Thymus (tissue), 11 donors: ENCODE data around the gene ZBED4. TPM values are rescaled to one million over a fixed set of nuclear protein-coding genes. Genes with fewer than 3 reads are reported as not detected.

Source experiments
- DNase-seq, 9 donors: peaks; one replicate each; pipeline ENCODE4 v3.0.0-alpha.2; 2013; ENCODE audit warnings: low spot score in 9 of 9, low read depth in 6 of 9, missing footprints in 1 of 9
- H3K27ac ChIP-seq, 2 donors: one replicate each; pipeline ENCODE4 v1.5.1; 2013; ENCODE audit warnings: control low read depth in 1 of 2, low read depth in 1 of 2, low read length in 1 of 2, mild to moderate bottlenecking in 1 of 2, moderate library complexity in 1 of 2
- H3K27me3 ChIP-seq, 2 donors: one replicate each; pipeline ENCODE4 v1.5.1; 2013; ENCODE audit warnings: low read length in 1 of 2; ENCODE audit not compliant: control insufficient read depth in 2 of 2, insufficient read depth in 1 of 2
- H3K36me3 ChIP-seq, 2 donors: one replicate each; pipeline ENCODE4 v1.5.1; 2013; ENCODE audit warnings: low read length in 1 of 2, mild to moderate bottlenecking in 1 of 2, moderate library complexity in 1 of 2; ENCODE audit not compliant: control insufficient read depth in 2 of 2, insufficient read depth in 2 of 2
- H3K4me1 ChIP-seq, 2 donors: one replicate each; pipeline ENCODE4 v1.5.1; 2013; ENCODE audit warnings: low read length in 2 of 2; ENCODE audit not compliant: control insufficient read depth in 2 of 2, insufficient read depth in 2 of 2
- H3K4me3 ChIP-seq, 2 donors: one replicate each; pipeline ENCODE4 v1.5.1; 2013; ENCODE audit warnings: low read length in 2 of 2, control low read depth in 1 of 2, mild to moderate bottlenecking in 1 of 2
- H3K9me3 ChIP-seq, 2 donors: one replicate each; pipeline ENCODE4 v1.5.1; 2013; ENCODE audit warnings: low read length in 1 of 2, mild to moderate bottlenecking in 1 of 2; ENCODE audit not compliant: control insufficient read depth in 2 of 2, insufficient read depth in 1 of 2
- WGBS: extraction: QIAGEN DNeasy Blood & Tissue Kit; methylation state at CpG from one replicate; pipeline ENCODE4 v1.1.7; 2013; 5-methylcytosine and 5-hydroxymethylcytosine counted together
- polyA plus RNA-seq: library from polyadenylated mRNA; stranded (reverse); fragments of 200-250 nt; gene quantifications from one replicate; pipeline ENCODE4 v1.2.3, GENCODE V29; 2013
- total RNA-seq: library from RNA; stranded (reverse); fragments of 120-200 nt; gene quantifications from one replicate; pipeline ENCODE4 v1.2.4, GENCODE V29; 2013
- donor health status: healthy.

Gene ZBED4
- total and polyA plus RNA-seq, 2 donors: 6.4 to 9.9 TPM

GRCh38 chr22:49936973-49937757 lies 83.5 kb downstream of the ZBED4 start:
- Histone ChIP-seq H3K27me3 (peaks cover 0 to 7% of the 10 kb centered on the region in 2 donors), H3K36me3 (no peaks in the 10 kb centered on the region), H3K27ac (peak overlapping the region in 1 of 2 donors; percentile 78), H3K4me3 (no peak overlapping the region), H3K4me1 (peaks cover 8 to 28% of the 10 kb centered on the region in 2 donors), H3K9me3 (peaks cover 0 to 14% of the 10 kb centered on the region in 2 donors)
- DNase-seq: peak in 1 of 9 donors; percentile 31
- 67% methylated on average over 21 of the region's 21 CpGs for WGBS

GRCh38 chr22:49937758-49938564 lies 84.3 kb downstream of the ZBED4 start:
- Histone ChIP-seq H3K9me3 (peaks cover 0 to 14% of the 10 kb centered on the region in 2 donors), H3K4me3 (no peak overlapping the region), H3K36me3 (no peaks in the 10 kb centered on the region), H3K27ac (peak overlapping the region in 1 of 2 donors; percentile 30), H3K27me3 (peaks cover 0 to 7% of the 10 kb centered on the region in 2 donors), H3K4me1 (peaks cover 8 to 28% of the 10 kb centered on the region in 2 donors)
- DNase-seq: no peak
- WGBS: 98% methylated on average over 27 of the region's 27 CpGs

- no peak overlapping the region for H3K27ac ChIP-seq
- H3K4me1 ChIP-seq: peaks cover 8 to 28% of the 10 kb centered on the region in 2 donors
- DNase-seq: no peak
- H3K27me3 ChIP-seq: peaks cover 0 to 7% of the 10 kb centered on the region in 2 donors
- 96% methylated on average over 19 of the region's 19 CpGs for WGBS
- no peak overlapping the region for H3K4me3 ChIP-seq
- no peaks in the 10 kb centered on the region for H3K36me3 ChIP-seq
- H3K9me3 ChIP-seq: peaks cover 0 to 14% of the 10 kb centered on the region in 2 donors
These were observed 85.0 kb downstream of the ZBED4 start for GRCh38 chr22:49938565-49939136.

Other genes starting within 250 kb of the ZBED4 start
- 18.2 TPM for gene BRD1, start 26.0 kb upstream of the ZBED4 start, total RNA-seq
- 43.6 TPM for gene BRD1, start 26.0 kb upstream of the ZBED4 start, polyA plus RNA-seq
- gene ALG12, start 64.6 kb downstream of the ZBED4 start, total RNA-seq: 7.6 TPM
- 9.1 TPM for gene ALG12, start 64.6 kb downstream of the ZBED4 start, polyA plus RNA-seq
- gene CRELD2, start 64.8 kb downstream of the ZBED4 start, total RNA-seq: 25.8 TPM
- 24.3 TPM for gene CRELD2, start 64.8 kb downstream of the ZBED4 start, polyA plus RNA-seq
- 36.0 TPM for gene PIM3, start 106.9 kb downstream of the ZBED4 start, total RNA-seq
- gene PIM3, start 106.9 kb downstream of the ZBED4 start, polyA plus RNA-seq: 57.6 TPM
- 5.9 TPM for gene IL17REL, start 158.9 kb downstream of the ZBED4 start, total RNA-seq
- 2.4 TPM for gene IL17REL, start 158.9 kb downstream of the ZBED4 start, polyA plus RNA-seq
- not detected for gene TTLL8, start 204.5 kb downstream of the ZBED4 start, total RNA-seq
- gene TTLL8, start 204.5 kb downstream of the ZBED4 start, polyA plus RNA-seq: not detected
- 2.4 TPM for gene MLC1, start 231.6 kb downstream of the ZBED4 start, total RNA-seq
- 0.48 TPM for gene MLC1, start 231.6 kb downstream of the ZBED4 start, polyA plus RNA-seq
- 0.14 TPM for gene MOV10L1, start 236.2 kb downstream of the ZBED4 start, total RNA-seq
- 0.32 TPM for gene MOV10L1, start 236.2 kb downstream of the ZBED4 start, polyA plus RNA-seq